SJCRH30 (cell line): ENCODE measurements around the gene EFCAB5. TPM values are rescaled to one million over a fixed set of nuclear protein-coding genes. Genes with fewer than 3 reads are reported as not detected.
"Not testable (repeated sequence)": the region's sequence is repeated elsewhere in the genome, so short reads cannot be mapped to it uniquely, and the experiment has no call there.

ENCODE experiments used
- DNase-seq, 2 experiments: peaks; one replicate each; pipeline ENCODE4 v3.0.0-alpha.2; 2015 to 2020
- H3K27ac ChIP-seq: fragments of 250-450 bp; sonication (Bioruptor Pico); 2 replicates; pipeline ENCODE4 v1.5.1; 2020; ENCODE audit warnings: mild to moderate bottlenecking, moderate library complexity
- H3K27me3 ChIP-seq: fragments of 250-450 bp; sonication (Bioruptor Pico); 2 replicates; pipeline ENCODE4 v1.5.1; 2020; ENCODE audit warnings: mild to moderate bottlenecking, moderate library complexity
- H3K36me3 ChIP-seq: fragments of 250-450 bp; sonication (Bioruptor Pico); 2 replicates; pipeline ENCODE4 v1.5.1; 2020; ENCODE audit warnings: mild to moderate bottlenecking, moderate library complexity
- H3K4me1 ChIP-seq: fragments of 250-450 bp; sonication (Bioruptor Pico); 2 replicates; pipeline ENCODE4 v1.5.1; 2020; ENCODE audit warnings: mild to moderate bottlenecking, moderate library complexity
- H3K4me3 ChIP-seq: fragments of 250-450 bp; sonication (Bioruptor Pico); 2 replicates; pipeline ENCODE4 v1.5.1; 2020; ENCODE audit warnings: mild to moderate bottlenecking, moderate library complexity
- H3K9me3 ChIP-seq: fragments of 250-450 bp; sonication (Bioruptor Pico); replicated peaks from 2 replicates; pipeline ENCODE4 v1.5.1; 2020; ENCODE audit warnings: mild to moderate bottlenecking, moderate library complexity
- total RNA-seq: library from RNA; depleted of rRNA; stranded (reverse); fragments of >200 nt; shearing (Covaris generic); gene quantifications from 2 replicates; pipeline ENCODE4 v1.2.3, GENCODE V29; 2014

The EFCAB5 gene
- total RNA-seq, 1 experiment from 2014 or later, result not detected

DNA sequence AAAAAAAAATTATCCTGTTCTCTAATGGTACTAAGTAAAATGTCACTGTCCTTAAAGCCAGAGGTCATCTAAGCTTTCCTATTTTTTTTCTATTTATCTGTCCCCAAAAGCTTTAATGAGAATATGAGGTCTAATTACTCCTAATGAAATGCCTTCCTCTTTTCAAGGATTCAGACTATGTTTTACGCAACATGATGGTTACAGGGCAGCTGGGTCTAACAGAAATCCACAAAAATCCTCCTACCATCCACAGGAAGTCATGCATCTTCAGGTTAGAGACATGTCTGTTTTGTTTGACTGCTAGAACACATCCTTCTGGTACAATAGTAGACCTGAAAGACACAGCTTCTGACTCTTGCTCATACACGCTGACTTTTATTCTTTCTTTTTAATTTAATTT lies 145.5 kb downstream of the EFCAB5 start:
- Histone ChIP-seq H3K4me1 (peaks cover 15% of the 10 kb centered on the region), H3K4me3 (no peak overlapping the region), H3K27me3 (no peaks in the 10 kb centered on the region), H3K27ac (no peak overlapping the region), H3K36me3 (no peaks in the 10 kb centered on the region), H3K9me3 (no peaks in the 10 kb centered on the region)
- no peak for DNase-seq

DNA sequence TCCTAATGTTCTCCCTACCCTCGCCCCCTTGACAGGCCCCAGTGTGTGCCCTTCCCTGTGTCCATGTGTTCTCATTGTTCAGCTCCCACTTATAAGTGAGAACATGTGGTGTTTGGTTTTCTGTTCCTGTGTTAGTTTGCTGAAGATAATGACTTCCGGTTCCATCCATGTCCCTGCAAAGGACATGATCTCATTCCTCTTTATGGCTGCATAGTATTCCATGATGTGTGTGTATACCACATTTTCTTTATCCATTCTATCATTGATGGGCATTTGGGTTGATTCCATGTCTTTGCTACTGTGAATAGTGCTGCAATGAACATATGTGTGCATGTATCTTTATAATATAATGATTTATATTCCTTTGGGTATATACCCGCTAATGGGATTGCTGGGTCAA lies 146.0 kb downstream of the EFCAB5 start:
- peaks cover 16% of the 10 kb centered on the region for H3K4me1 ChIP-seq
- DNase-seq, H3K4me3 ChIP-seq, H3K27me3 ChIP-seq, H3K27ac ChIP-seq, H3K9me3 ChIP-seq, H3K36me3 ChIP-seq: not testable (repeated sequence)

DNA sequence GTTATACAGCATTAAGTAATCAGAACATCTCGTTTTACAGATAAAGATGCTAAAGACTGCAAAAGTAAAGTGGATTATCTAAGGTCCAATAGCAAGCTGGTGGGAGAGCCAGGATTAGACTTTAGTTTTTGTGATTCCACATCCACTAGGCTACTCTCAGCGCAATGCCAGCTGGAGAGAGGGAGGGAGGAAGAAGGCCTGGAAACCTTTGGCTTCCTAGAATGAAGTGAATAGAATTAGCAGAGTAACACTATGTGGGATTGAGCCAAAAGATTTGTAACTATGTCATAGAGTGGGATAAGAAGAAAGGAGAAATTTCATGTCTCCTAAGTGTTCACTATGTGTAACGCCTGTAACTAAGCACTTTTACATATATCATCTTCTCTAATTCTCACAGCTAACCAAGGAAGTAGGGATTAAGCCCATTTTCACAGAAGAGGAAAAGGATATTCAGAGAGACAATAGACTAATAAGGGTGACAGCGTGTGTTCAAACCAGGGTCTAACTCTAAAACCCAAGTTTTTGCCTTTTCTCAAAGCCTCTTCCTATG lies 149.8 kb downstream of the EFCAB5 start:
- Histone ChIP-seq H3K27me3 (no peaks in the 10 kb centered on the region), H3K27ac (no peak overlapping the region), H3K4me3 (no peak overlapping the region), H3K4me1 (peaks cover 14% of the 10 kb centered on the region), H3K9me3 (no peaks in the 10 kb centered on the region), H3K36me3 (no peaks in the 10 kb centered on the region)
- peak in 1 of 2 experiments; percentile 28 for DNase-seq

DNA sequence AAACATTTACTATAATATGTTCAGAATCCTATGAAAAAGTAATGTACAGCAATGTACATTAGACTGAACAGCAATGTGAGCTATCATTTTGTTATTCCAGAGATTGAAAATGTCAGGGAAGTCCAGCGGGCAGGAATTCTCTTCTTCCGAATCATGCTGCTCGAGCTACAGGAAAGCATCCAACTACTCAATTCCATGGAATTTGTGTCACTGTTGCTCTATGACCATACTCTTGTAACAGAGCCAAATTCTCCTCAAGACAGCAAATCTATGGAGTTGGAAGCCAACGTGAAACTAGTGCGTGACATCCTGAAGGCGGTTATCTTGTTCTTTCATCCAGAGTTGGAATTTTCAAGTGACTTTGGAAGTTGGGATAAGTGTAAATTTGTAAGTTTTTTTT lies 150.3 kb downstream of the EFCAB5 start:
- H3K27ac ChIP-seq, result no peak overlapping the region

DNA sequence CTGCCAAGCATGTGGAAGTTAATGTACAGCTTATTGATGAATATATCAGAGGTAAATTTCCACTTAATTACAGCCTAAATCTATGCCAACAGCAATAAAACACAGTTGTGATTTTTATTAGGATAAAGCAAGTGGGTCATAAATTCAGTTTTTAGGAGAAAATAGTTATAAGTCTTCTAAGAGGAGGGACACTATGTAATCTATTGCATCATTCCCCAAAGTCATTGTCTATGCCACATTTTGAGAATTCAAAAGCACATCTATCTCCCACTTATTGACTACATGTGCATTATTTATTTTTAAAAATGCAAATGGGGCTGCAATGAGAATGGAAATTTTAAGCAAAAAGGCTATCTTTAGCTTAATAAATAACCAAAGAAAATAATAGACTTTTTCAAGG lies 151.5 kb downstream of the EFCAB5 start:
- peaks cover 14% of the 10 kb centered on the region for H3K4me1 ChIP-seq
- DNase-seq, result no peak
- H3K27me3 ChIP-seq, result no peaks in the 10 kb centered on the region
- no peaks in the 10 kb centered on the region for H3K36me3 ChIP-seq
- H3K4me3 ChIP-seq, result no peak overlapping the region
- H3K27ac ChIP-seq, result no peak overlapping the region
- no peaks in the 10 kb centered on the region for H3K9me3 ChIP-seq

More for the DNA sequence above, 150.3 kb downstream of the EFCAB5 start:
- H3K36me3 ChIP-seq, result no peaks in the 10 kb centered on the region
- DNase-seq, result peak in 1 of 2 experiments; percentile 46
- no peaks in the 10 kb centered on the region for H3K9me3 ChIP-seq
- peaks cover 14% of the 10 kb centered on the region for H3K4me1 ChIP-seq
- no peaks in the 10 kb centered on the region for H3K27me3 ChIP-seq
- no peak overlapping the region for H3K4me3 ChIP-seq

DNA sequence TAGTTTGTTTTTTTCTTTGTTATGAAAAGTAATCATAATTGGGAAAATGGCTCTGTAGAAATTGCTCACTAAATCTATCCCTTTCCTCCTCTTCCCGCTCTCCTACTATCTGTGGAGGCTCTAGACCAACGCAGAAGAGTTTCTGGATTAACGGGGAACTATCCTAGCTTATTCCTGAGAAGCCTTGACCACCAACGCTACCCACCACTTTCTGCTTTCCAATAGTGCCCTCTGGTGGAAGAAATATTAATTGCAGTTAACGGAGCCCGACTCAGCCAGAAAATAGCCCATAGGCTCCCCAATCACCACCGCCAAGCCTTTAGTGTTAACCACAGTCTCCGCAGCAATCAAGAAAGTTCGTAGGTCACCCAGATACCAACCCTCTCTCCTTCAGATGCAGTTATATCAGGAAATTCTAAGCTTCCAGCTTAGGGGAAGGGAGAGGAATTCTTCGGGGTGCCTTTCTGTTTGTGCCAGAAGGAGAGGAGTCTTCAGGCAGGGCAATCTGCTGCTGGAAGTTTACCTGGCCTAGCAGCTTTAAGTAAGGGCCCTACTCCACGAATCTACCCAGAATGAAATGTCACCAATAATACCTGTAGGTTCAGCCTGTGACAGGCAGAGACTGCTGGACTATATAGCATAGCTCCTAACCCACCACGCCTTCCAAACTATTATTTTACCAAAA lies 152.2 kb downstream of the EFCAB5 start:
- Histone ChIP-seq H3K27ac (no peak overlapping the region), H3K9me3 (no peaks in the 10 kb centered on the region), H3K4me3 (no peak overlapping the region), H3K36me3 (no peaks in the 10 kb centered on the region), H3K27me3 (no peaks in the 10 kb centered on the region), H3K4me1 (peaks cover 14% of the 10 kb centered on the region)
- peak; percentile 64 to 92 for DNase-seq

DNA sequence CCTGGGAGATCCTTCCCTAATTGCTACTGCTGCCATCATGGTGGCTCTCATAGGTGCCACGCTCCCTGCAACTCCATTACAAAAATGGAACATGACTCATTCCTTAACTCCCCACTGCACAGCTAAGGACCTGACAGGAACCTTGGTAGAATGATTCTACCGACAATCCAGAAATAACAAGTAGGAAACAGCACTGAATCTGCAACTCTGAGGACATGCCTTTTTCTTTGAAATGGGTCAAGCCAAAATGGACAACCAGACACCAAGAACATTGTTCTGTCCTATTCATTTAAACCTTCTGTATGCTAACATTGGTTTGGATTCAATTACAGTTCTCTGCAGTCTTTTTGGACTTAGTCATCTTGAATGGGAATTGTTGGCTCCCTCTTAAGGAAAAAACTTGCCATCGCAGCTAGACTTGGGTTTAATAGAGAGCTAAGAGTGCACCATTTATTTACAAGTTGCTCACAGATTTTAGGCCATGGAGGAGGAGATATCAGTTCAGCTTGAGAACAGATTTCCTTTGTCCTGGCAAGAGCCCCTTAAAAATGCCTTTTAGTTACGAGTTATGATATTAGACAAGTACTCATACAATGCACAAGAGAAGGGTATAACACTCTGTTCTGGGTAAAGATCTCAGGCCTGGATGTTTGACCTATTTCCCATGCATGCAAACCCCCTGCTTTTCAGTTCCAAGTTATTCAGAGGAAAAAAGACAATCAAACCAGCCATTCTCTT lies 154.2 kb downstream of the EFCAB5 start:
- H3K4me3 ChIP-seq, result no peak overlapping the region
- H3K36me3 ChIP-seq, result no peaks in the 10 kb centered on the region
- H3K4me1 ChIP-seq, result peaks cover 14% of the 10 kb centered on the region
- H3K9me3 ChIP-seq, result no peaks in the 10 kb centered on the region
- peak; percentile 30 to 74 for DNase-seq
- no peak overlapping the region for H3K27ac ChIP-seq
- no peaks in the 10 kb centered on the region for H3K27me3 ChIP-seq

DNA sequence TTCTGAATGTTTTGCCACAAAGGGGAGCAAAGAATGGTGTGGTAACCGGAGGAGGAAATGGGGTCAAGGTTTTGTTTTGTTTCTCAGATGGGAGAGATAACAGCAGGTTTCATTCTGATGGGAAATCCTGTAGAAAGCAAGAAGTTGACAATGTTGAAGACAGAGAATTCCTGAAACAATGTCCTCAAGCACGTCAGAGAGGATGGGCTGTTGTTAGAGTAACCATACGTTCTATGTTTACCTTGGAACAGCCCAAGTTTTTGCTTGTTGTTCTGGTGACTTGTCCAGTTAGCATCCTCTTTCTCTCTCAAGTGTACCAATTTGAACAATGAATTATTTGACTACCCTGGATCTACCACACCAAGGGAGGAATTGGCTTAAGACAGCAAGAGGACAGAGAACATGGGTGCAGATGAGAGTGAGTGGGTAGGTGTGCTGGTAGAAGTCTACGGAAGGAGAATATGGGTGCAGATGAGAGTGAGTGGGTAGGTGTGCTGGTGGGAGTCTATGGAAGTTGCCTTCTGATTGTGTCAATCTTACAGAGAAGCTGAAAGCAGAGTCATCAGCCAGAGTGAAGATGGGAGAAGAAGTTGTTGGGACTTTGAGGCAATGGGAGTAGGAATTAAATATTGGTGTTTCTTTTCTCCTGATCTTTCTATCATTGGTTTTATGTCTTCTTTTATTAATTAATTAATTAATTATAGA lies 160.4 kb downstream of the EFCAB5 start:
- no peak for DNase-seq
- H3K27ac ChIP-seq, result no peak overlapping the region
- no peak overlapping the region for H3K4me3 ChIP-seq
- no peaks in the 10 kb centered on the region for H3K4me1 ChIP-seq
- no peaks in the 10 kb centered on the region for H3K9me3 ChIP-seq
- H3K36me3 ChIP-seq, result no peaks in the 10 kb centered on the region
- peaks cover 3% of the 10 kb centered on the region; the same call in 1 of the 2 replicates for H3K27me3 ChIP-seq

DNA sequence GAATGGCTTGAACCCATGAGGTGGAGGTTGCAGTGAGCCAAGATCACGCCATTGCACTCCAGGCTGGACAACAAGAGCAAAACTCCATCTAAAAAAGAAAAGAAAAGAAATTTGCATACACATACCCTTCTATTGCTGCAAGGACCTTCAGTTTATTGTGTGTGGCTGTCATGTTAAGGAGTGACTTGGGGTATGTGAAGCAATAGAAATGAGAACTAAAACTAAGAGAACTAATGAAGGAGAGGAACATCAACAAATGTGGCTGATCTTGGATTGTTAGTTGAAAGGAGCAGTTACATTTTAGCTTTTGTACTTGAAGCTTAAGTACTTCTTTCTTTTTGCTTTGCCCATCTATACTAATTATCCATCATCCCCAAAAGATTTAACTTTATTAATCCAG lies 162.5 kb downstream of the EFCAB5 start:
- no peak overlapping the region for H3K27ac ChIP-seq
- H3K9me3 ChIP-seq, result no peaks in the 10 kb centered on the region
- DNase-seq, result no peak
- no peak overlapping the region for H3K4me3 ChIP-seq
- peaks cover 3% of the 10 kb centered on the region; the same call in 1 of the 2 replicates for H3K27me3 ChIP-seq
- no peaks in the 10 kb centered on the region for H3K4me1 ChIP-seq
- no peaks in the 10 kb centered on the region for H3K36me3 ChIP-seq

DNA sequence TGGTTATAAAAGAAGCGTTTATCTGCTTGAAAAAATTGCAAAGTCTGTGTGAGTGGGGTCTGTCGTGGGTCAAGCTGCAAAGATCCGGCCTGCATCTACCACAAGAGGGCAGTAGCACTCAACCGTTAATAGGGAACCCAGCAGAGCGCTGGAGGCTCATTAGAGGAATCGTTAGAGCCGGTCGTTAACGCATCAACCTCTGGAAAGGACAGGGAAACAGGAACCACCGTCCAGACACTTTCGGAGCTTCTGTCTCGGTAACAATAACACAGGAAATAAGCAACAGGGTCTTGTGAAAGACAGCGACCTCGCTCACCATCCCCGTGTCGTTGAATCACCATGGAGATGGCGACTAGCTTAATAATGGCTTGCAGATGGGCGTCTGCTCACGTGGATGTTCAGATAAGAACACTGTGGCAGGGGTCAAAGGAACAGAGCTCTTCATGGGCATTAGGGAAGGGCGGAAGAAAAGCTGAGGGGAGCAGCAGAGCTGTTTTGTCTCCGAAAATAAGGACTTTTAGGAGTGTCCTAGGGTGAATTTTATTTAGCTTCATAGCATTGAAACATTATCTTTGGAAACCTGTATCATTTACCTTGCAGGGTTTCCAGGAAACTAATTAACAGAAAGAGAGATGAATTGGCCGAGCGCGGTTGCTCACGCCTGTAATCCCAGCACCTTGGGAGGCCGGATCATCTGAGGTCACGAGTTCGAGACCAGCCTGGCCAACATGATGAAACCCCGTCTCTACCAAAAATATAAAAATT lies 163.3 kb downstream of the EFCAB5 start:
- H3K36me3 ChIP-seq, result no peaks in the 10 kb centered on the region
- H3K4me3 ChIP-seq, result peak overlapping the region; percentile 51
- H3K27me3 ChIP-seq, result peaks cover 3% of the 10 kb centered on the region; the same call in 1 of the 2 replicates
- peak; percentile 86 to 96 for DNase-seq
- H3K4me1 ChIP-seq, result no peaks in the 10 kb centered on the region
- H3K9me3 ChIP-seq, result no peaks in the 10 kb centered on the region
- H3K27ac ChIP-seq, result no peak overlapping the region

DNA sequence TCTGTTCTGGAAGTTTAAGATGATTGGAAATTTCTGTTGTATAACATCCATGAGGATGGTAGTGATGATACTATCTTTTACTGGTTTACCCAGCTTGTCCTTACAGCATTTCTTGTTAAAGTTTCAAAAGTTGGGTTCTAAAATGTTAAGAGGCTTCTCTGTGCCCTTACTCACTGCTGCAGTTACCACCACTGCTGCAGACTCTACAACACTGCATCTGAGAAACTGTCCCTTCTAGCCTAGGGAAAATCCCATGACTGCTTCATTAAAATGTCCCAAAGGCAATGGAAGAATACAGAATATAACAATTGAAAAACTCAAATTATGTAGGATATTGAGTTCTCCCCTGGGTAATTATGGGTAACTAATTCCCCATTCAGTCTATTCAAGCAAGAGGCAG lies 171.4 kb downstream of the EFCAB5 start:
- no peak overlapping the region for H3K4me3 ChIP-seq
- H3K9me3 ChIP-seq, result no peaks in the 10 kb centered on the region
- no peak overlapping the region for H3K27ac ChIP-seq
- no peaks in the 10 kb centered on the region for H3K4me1 ChIP-seq
- no peak for DNase-seq
- no peaks in the 10 kb centered on the region for H3K36me3 ChIP-seq
- H3K27me3 ChIP-seq, result no peaks in the 10 kb centered on the region

DNA sequence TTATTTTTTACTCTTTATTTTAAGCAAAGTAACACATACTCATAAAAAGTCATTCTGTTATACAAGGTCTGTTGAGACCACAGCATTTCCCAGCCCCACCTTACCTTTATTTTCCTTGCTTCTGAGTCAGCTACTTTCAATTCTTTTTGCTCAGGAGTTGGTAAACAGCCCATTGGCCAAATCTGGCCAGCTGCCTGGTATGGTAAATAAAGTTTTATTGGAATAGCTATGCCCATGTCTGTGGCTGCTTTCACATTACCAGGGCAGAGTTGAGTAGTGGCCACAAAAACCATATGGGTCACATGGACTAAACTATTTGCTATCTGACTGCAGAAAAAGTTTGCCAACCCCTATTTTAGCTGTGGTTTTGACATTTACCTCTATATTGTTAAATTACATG lies 171.8 kb downstream of the EFCAB5 start:
- peak in 1 of 2 experiments; percentile 10 for DNase-seq
- Histone ChIP-seq H3K4me3 (no peak overlapping the region), H3K27me3 (no peaks in the 10 kb centered on the region), H3K27ac (no peak overlapping the region), H3K36me3 (no peaks in the 10 kb centered on the region), H3K4me1 (no peaks in the 10 kb centered on the region), H3K9me3 (no peaks in the 10 kb centered on the region)

DNA sequence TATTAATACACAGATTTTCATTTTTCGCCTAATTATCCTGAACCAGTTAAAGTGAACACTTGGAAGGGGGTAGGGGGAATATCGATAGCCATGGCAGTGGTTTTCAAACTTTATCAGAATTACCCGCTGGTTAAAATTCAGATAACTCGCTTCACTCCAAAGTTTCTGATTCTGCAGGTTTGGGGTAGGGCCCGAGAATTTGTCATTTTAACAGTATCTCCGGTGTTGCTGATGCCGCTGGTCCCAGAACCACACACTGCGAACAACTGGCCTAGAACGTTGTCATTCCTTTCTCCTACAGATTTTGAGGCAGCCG lies 174.9 kb downstream of the EFCAB5 start:
- peak overlapping the region; percentile 97 for H3K27ac ChIP-seq
- H3K4me1 ChIP-seq, result no peaks in the 10 kb centered on the region
- H3K9me3 ChIP-seq, result no peaks in the 10 kb centered on the region
- no peaks in the 10 kb centered on the region for H3K27me3 ChIP-seq
- DNase-seq, result no peak
- peak overlapping the region; percentile 88 for H3K4me3 ChIP-seq
- peaks cover 20% of the 10 kb centered on the region for H3K36me3 ChIP-seq

DNA sequence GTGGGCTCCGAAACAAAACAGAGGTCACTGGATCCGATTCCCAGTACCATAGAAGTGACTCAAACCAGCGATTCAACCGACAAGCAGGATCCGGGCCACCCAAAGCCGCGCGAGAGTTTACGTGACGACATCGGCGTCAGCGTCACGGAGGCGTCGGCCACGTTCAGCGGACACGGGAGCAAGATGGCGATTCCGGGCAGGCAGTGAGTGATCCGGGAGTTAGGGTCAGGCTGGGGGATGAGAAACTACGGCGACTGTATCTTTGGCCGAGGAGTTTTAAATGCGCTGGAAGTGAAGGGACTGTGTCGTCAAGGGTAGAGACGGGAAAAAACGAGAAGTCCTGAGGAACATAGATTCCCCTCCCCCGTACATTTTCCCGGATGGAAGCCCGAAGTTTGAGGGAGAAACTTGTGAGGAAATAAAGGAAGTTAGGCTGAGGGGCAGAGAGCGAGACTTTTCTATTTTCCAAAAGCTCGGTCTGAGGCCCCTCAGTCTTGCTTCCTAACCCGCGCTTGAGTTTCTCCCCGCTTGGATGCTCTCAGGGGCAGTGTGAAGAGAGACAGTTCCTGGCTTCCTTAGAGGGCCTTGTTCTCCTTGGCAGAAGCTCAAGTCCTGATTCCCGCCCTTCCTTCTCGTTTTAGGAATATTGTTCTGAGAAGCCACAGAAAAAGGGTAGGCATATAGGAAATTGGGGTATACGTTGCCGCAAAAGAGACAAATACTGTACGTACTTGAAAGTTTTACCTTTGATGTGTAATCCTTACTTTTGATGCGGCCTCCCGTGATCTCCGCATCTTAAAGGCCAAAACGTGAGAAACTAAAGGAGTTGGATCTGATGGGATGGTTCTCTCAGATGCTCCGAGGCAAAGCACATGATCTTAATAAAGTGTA lies 175.5 kb downstream of the EFCAB5 start, which contains the start of gene NSRP1:
TSS of gene NSRP1 (plus strand) at position 156 of the 891 bp plus-strand sequence. CDS start at position 184, 28 bp downstream.
- no peaks in the 10 kb centered on the region for H3K9me3 ChIP-seq
- H3K36me3 ChIP-seq, result peaks cover 23% of the 10 kb centered on the region
- H3K4me3 ChIP-seq, result peak within 1 kb of the TSS; percentile 88
- peak; percentile 97 to 98 for DNase-seq
- H3K27ac ChIP-seq, result peak within 1 kb of the TSS; percentile 97
- no peaks in the 10 kb centered on the region for H3K4me1 ChIP-seq
- H3K27me3 ChIP-seq, result no peaks in the 10 kb centered on the region
